H9 (cell line): ENCODE measurements around the gene PEX10. TPM values are rescaled to one million over a fixed set of nuclear protein-coding genes. Genes with fewer than 3 reads are reported as not detected.
"Not testable (repeated sequence)": the region's sequence is repeated elsewhere in the genome, so short reads cannot be mapped to it uniquely, and the experiment has no call there.

ENCODE experiments used
- DNase-seq: peaks from one replicate; pipeline ENCODE4 v3.0.0-alpha.2; 2017
- H2AFZ ChIP-seq: one replicate; pipeline ENCODE4 v1.6.1; 2013; ENCODE audit warnings: mild to moderate bottlenecking, low read length, control low read depth, moderate library complexity
- H2AK5ac ChIP-seq: 2 replicates; pipeline ENCODE4 v1.6.1; 2013; ENCODE audit warnings: low read length, control low read depth, mixed read lengths; ENCODE audit not compliant: insufficient read length
- H2BK120ac ChIP-seq: one replicate; pipeline ENCODE4 v1.6.1; 2013; ENCODE audit warnings: low read depth, mild to moderate bottlenecking, low read length, control low read depth, inconsistent platforms; ENCODE audit not compliant: poor library complexity, severe bottlenecking
- H2BK12ac ChIP-seq: 2 replicates; pipeline ENCODE4 v1.6.1; 2013; ENCODE audit warnings: low read length, control low read depth, mixed read lengths, low read depth; ENCODE audit not compliant: insufficient read length
- H2BK15ac ChIP-seq: 2 replicates; pipeline ENCODE4 v1.6.1; 2013; ENCODE audit warnings: low read depth, low read length, control low read depth
- H2BK20ac ChIP-seq: one replicate; pipeline ENCODE4 v1.6.1; 2013; ENCODE audit warnings: low read depth, mild to moderate bottlenecking, low read length, control low read depth, inconsistent platforms; ENCODE audit not compliant: poor library complexity, severe bottlenecking
- H2BK5ac ChIP-seq: 2 replicates; pipeline ENCODE4 v1.6.1; 2013; ENCODE audit warnings: low read length, control low read depth, mixed read lengths; ENCODE audit not compliant: insufficient read length
- H3K14ac ChIP-seq: 2 replicates; pipeline ENCODE4 v1.6.1; 2013; ENCODE audit warnings: low read length, control low read depth; ENCODE audit not compliant: insufficient read depth
- H3K18ac ChIP-seq: 2 replicates; pipeline ENCODE4 v1.6.1; 2013; ENCODE audit warnings: low read depth, mild to moderate bottlenecking, mixed read lengths, low read length, control low read depth; ENCODE audit not compliant: insufficient read length
- H3K23ac ChIP-seq: 2 replicates; pipeline ENCODE4 v1.6.1; 2013; ENCODE audit warnings: low read length, control low read depth, mixed read lengths, low read depth; ENCODE audit not compliant: insufficient read length
- H3K23me2 ChIP-seq: 2 replicates; pipeline ENCODE4 v1.6.1; 2013; ENCODE audit warnings: low read depth, mild to moderate bottlenecking, mixed read lengths, low read length, control low read depth; ENCODE audit not compliant: insufficient read length, poor library complexity, severe bottlenecking
- H3K27ac ChIP-seq: 2 replicates; pipeline ENCODE4 v1.5.1; 2013; ENCODE audit warnings: low read length, control low read depth, mixed read lengths, low read depth; ENCODE audit not compliant: insufficient read length
- H3K27me3 ChIP-seq: 2 replicates; pipeline ENCODE4 v1.6.1; 2013; ENCODE audit warnings: low read length, control low read depth, inconsistent platforms; ENCODE audit not compliant: insufficient read depth
- H3K4ac ChIP-seq: 2 replicates; pipeline ENCODE4 v1.6.1; 2013; ENCODE audit warnings: low read depth, mild to moderate bottlenecking, control low read depth, inconsistent platforms, low read length, moderate library complexity
- H3K4me1 ChIP-seq: 2 replicates; pipeline ENCODE4 v1.6.1; 2013; ENCODE audit warnings: low read length, control low read depth, inconsistent platforms; ENCODE audit not compliant: insufficient read depth
- H3K4me2 ChIP-seq: 2 replicates; pipeline ENCODE4 v1.6.1; 2013; ENCODE audit warnings: low read length, control low read depth, mixed read lengths; ENCODE audit not compliant: insufficient read length, insufficient read depth
- H3K56ac ChIP-seq: 2 replicates; pipeline ENCODE4 v1.6.1; 2013; ENCODE audit warnings: low read depth, mild to moderate bottlenecking, mixed read lengths, low read length, control low read depth; ENCODE audit not compliant: insufficient read length
- H3K79me1 ChIP-seq: 2 replicates; pipeline ENCODE4 v1.6.1; 2013; ENCODE audit warnings: low read depth, mild to moderate bottlenecking, moderate library complexity, low read length, control low read depth, inconsistent platforms; ENCODE audit not compliant: insufficient read depth, poor library complexity, severe bottlenecking
- H3K79me2 ChIP-seq: 2 replicates; pipeline ENCODE4 v1.6.1; 2013; ENCODE audit warnings: low read length, control low read depth, inconsistent platforms; ENCODE audit not compliant: insufficient read depth
- H3K9ac ChIP-seq: 2 replicates; pipeline ENCODE4 v1.6.1; 2013; ENCODE audit warnings: low read length, control low read depth, mixed read lengths; ENCODE audit not compliant: insufficient read length; ENCODE audit errors: extremely low read depth
- H3K9me3 ChIP-seq: one replicate; pipeline ENCODE4 v1.6.1; 2013; ENCODE audit warnings: low read depth, low read length, inconsistent platforms; ENCODE audit not compliant: control insufficient read depth
- H3T11ph ChIP-seq: one replicate; pipeline ENCODE4 v1.6.1; 2013; ENCODE audit warnings: mild to moderate bottlenecking, low read length, control low read depth, inconsistent platforms
- H4K20me1 ChIP-seq: one replicate; pipeline ENCODE4 v1.6.1; 2013; ENCODE audit not compliant: control insufficient read depth, insufficient read length, insufficient read depth
- H4K5ac ChIP-seq: 2 replicates; pipeline ENCODE4 v1.6.1; 2013; ENCODE audit warnings: low read depth, mild to moderate bottlenecking, mixed read lengths, low read length, control low read depth; ENCODE audit not compliant: insufficient read length
- H4K8ac ChIP-seq: replicated peaks from 2 replicates; pipeline ENCODE4 v1.6.1; 2013; ENCODE audit warnings: low read length, control low read depth, mixed read lengths, low read depth; ENCODE audit not compliant: insufficient read length
- H4K91ac ChIP-seq: 2 replicates; pipeline ENCODE4 v1.6.1; 2013; ENCODE audit warnings: low read depth, mild to moderate bottlenecking, moderate library complexity, mixed read lengths, low read length, control low read depth; ENCODE audit not compliant: insufficient read length
- H3K27ac Mint-ChIP-seq, 3 experiments: 2 replicates in 2 of 3; 3 replicates in 1 of 3; pipeline ENCODE4 v1.8.0; 2020 to 2021; ENCODE audit warnings: mixed read lengths in 3 of 3, mild to moderate bottlenecking in 1 of 3, moderate library complexity in 1 of 3
- H3K27me3 Mint-ChIP-seq: 2 replicates; pipeline ENCODE4 v1.8.0; 2021; ENCODE audit warnings: low read depth, mild to moderate bottlenecking, moderate library complexity, mixed read lengths
- H3K36me3 Mint-ChIP-seq, 3 experiments: 2 replicates in 2 of 3; 3 replicates in 1 of 3; pipeline ENCODE4 v1.8.0; 2020 to 2021; ENCODE audit warnings: low read depth in 3 of 3, mixed read lengths in 3 of 3; ENCODE audit not compliant: insufficient read depth in 1 of 3
- H3K4me1 Mint-ChIP-seq, 2 experiments: 2 replicates each; pipeline ENCODE4 v1.8.0; 2020; ENCODE audit warnings: mixed read lengths in 2 of 2
- H3K4me3 Mint-ChIP-seq, 2 experiments: 2 replicates in 1 of 2; 3 replicates in 1 of 2; pipeline ENCODE4 v1.8.0; 2020 to 2021; ENCODE audit warnings: mild to moderate bottlenecking in 2 of 2, mixed read lengths in 2 of 2, moderate library complexity in 1 of 2
- H3K9me3 Mint-ChIP-seq, 2 experiments: 2 replicates in 1 of 2; 3 replicates in 1 of 2; pipeline ENCODE4 v1.8.0; 2020; ENCODE audit warnings: mild to moderate bottlenecking in 2 of 2, mixed read lengths in 2 of 2, moderate library complexity in 1 of 2
- WGBS: extraction: QIAGEN DNeasy Blood & Tissue Kit; methylation state at CpG from one replicate; pipeline ENCODE4 v1.1.7; 2013; ENCODE audit warnings: missing lambda C conversion rate, low lambda C conversion rate, mixed read lengths; ENCODE audit not compliant: insufficient read length; ENCODE audit errors: extremely low coverage; 5-methylcytosine and 5-hydroxymethylcytosine counted together
- total RNA-seq: library from RNA; stranded (reverse); gene quantifications from 2 replicates; pipeline ENCODE4 v1.2.1, GENCODE V29; 2021
- TF ChIP-seq, protein P1 (sequence below): fragments of 200-600 bp; sonication (generic); conservative IDR thresholded peaks from 3 replicates; pipeline ENCODE4 v1.8.0; 2021; ENCODE audit warnings: antibody characterized with exemption, mild to moderate bottlenecking

The PEX10 gene
- total RNA-seq, 1 experiment from 2014 or later: 34.4 TPM

DNA sequence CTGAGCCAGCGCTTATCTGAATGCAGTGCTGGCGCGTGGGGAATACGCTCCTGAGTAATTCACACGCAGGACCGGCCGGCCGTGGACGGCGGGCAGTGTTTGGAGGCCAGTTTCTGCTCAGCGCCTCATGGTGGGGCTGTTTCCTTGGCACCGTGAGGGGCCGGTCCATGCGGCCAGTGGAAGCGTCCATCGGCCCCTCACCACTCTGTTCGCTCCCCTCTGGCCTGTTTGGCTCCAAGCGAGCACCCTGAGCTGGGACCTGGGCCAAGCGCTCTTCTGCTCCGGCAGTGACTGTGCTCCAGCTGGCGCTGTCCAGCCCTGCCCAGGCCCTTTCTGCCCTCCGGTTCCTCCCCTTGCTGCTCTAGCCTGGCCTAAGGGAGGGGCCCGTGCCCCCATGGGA lies 47.4 kb upstream of the PEX10 start:
- Histone ChIP-seq H4K20me1 (no peaks in the 10 kb centered on the region), H3K4me1 (no peaks in the 10 kb centered on the region), H4K91ac (no peak overlapping the region), H3K9ac (no peak overlapping the region), H2BK20ac (no peak overlapping the region), H2AFZ (no peak overlapping the region), H3K56ac (no peak overlapping the region), H3K79me2 (no peaks in the 10 kb centered on the region), H3T11ph (no peak overlapping the region), H2BK15ac (no peak overlapping the region), H2BK5ac (no peak overlapping the region), H3K4me2 (no peak overlapping the region), H2AK5ac (no peak overlapping the region), H2BK120ac (no peak overlapping the region), H4K5ac (no peak overlapping the region), H2BK12ac (no peak overlapping the region), H3K18ac (no peak overlapping the region), H3K23me2 (peaks cover 3% of the 10 kb centered on the region), H3K23ac (no peak overlapping the region), H3K9me3 (no peaks in the 10 kb centered on the region), H3K4ac (no peak overlapping the region), H3K79me1 (no peaks in the 10 kb centered on the region), H3K27ac (no peak overlapping the region), H3K27me3 (no peaks in the 10 kb centered on the region), H3K14ac (no peak overlapping the region), H4K8ac (no peak overlapping the region)
- Mint-ChIP-seq H3K36me3 (no peaks in the 10 kb centered on the region), H3K4me1 (no peaks in the 10 kb centered on the region), H3K9me3 (no peaks in the 10 kb centered on the region), H3K4me3 (no peak overlapping the region), H3K27ac (no peak overlapping the region), H3K27me3 (peaks cover 15% of the 10 kb centered on the region)
- TF ChIP-seq, protein P1, sequence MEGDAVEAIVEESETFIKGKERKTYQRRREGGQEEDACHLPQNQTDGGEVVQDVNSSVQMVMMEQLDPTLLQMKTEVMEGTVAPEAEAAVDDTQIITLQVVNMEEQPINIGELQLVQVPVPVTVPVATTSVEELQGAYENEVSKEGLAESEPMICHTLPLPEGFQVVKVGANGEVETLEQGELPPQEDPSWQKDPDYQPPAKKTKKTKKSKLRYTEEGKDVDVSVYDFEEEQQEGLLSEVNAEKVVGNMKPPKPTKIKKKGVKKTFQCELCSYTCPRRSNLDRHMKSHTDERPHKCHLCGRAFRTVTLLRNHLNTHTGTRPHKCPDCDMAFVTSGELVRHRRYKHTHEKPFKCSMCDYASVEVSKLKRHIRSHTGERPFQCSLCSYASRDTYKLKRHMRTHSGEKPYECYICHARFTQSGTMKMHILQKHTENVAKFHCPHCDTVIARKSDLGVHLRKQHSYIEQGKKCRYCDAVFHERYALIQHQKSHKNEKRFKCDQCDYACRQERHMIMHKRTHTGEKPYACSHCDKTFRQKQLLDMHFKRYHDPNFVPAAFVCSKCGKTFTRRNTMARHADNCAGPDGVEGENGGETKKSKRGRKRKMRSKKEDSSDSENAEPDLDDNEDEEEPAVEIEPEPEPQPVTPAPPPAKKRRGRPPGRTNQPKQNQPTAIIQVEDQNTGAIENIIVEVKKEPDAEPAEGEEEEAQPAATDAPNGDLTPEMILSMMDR: no peak
- DNase-seq: no peak
- no CpG with 5 or more reads among the region's 23 CpGs for WGBS

GRCh38 chr1:2459102-2459753 lies 46.9 kb upstream of the PEX10 start:
- H2AK5ac ChIP-seq, H3K4ac ChIP-seq, H3K9ac ChIP-seq, H4K91ac ChIP-seq, H3K4me2 ChIP-seq, H2BK120ac ChIP-seq, H3K27ac ChIP-seq, H3K4me3 Mint-ChIP-seq, H3K14ac ChIP-seq, H4K20me1 ChIP-seq, H3K27ac Mint-ChIP-seq, H3K56ac ChIP-seq, H3K23me2 ChIP-seq, H3K27me3 ChIP-seq, H2BK15ac ChIP-seq, H2BK5ac ChIP-seq, H3K9me3 ChIP-seq, H3K79me1 ChIP-seq, H2BK20ac ChIP-seq, H3K27me3 Mint-ChIP-seq, H3K9me3 Mint-ChIP-seq, H3K18ac ChIP-seq, DNase-seq, H4K8ac ChIP-seq, H2AFZ ChIP-seq, H3K36me3 Mint-ChIP-seq, H3K4me1 ChIP-seq, H2BK12ac ChIP-seq, H4K5ac ChIP-seq, H3K4me1 Mint-ChIP-seq, H3K23ac ChIP-seq, H3K79me2 ChIP-seq, H3T11ph ChIP-seq: not testable (repeated sequence)
- WGBS: no CpG with 5 or more reads among the region's 16 CpGs
